ENCODE data around the gene SLAMF1.
"Not testable (repeated sequence)": the region's sequence is repeated elsewhere in the genome, so short reads cannot be mapped to it uniquely, and the experiment has no call there.

Gene SLAMF1, protein sequence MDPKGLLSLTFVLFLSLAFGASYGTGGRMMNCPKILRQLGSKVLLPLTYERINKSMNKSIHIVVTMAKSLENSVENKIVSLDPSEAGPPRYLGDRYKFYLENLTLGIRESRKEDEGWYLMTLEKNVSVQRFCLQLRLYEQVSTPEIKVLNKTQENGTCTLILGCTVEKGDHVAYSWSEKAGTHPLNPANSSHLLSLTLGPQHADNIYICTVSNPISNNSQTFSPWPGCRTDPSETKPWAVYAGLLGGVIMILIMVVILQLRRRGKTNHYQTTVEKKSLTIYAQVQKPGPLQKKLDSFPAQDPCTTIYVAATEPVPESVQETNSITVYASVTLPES

GRCh38 chr1:160646711-160647328 lies at the start of gene SLAMF1:
Gene SLAMF1 (minus strand): TSS chr1:160647044. CDS start chr1:160646945, 99 bp downstream.
- DNase-seq = no peak

DNA sequence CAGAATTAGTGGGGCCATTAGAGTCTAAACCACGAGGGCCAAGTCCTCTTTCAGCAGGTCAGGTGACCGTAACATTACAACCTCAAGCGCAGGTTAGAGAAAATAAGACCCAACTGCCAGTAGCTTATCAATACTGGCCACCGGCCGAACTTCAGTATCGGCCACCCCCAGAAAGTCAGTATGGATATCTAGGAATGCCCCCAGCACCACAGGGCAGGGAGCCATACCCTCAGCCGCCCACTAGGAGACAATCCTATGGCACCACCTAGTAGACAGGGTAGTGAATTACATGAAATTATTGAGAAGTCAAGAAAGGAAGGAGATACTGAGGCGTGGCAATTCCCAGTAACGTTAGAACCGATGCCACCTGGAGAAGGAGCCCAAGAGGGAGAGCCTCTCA lies 45.5 kb upstream of the SLAMF1 start:
- not testable (repeated sequence) for DNase-seq

DNA sequence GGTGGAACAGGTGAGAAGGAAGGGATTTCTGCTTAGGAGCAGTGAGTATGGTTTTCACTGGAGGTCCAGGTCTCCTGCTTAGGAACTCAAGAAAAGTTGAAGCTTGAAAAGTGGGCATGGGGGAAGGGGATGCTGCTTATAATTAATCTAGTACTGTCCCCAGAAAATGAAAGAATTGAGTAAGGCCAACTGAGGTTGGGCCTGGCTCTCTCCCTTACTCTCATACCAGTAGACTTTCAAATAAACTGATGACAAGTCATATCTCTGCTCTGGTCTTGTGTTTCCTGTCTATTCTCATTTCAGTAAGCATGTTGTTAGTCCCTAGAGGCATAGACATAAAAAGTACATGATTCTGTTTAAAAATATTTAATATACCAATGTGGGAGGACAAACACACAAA lies 38.4 kb upstream of the SLAMF1 start:
- DNase-seq = no peak

DNA sequence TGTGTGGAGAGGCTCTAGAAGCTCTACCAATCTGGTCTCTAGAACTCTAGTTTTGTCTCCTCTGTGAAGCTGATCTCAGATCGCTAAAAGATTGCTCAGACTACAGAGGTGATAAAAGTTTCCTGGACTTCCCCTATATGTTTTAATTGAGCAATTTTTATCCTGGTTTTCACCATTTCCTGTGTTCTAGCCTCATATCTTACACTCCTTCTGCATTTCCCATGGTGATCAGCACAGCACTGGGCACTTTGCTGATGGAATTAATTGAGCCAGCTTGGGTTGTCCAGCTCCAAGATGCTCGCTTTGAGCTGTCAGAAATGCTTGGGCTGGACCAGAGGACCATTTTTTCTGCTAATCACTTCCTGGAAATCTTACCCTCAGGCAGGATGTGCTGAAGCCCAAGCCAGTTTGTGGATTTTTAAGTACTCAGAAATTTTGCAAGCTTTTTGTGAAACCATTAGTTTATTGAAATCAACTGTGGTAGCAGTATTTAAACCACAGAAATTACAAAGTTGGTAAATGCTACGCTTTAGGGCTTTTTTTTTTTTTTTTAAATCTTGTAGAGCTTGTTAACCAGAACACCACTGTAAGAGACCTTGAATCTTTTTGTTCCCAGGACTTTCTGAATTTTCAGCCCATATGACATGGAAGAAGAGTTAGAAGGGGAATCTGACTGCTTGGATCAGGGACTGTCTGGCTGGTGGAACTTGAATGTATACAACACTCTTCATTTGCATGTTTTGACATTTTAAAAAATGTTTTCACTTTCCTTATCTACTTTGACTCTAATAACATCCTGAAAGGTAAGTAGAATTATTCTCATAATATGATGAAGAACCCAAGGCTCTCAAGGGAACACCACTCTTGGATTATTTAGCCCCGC lies 36.4 kb upstream of the SLAMF1 start:
- no peak for DNase-seq

DNA sequence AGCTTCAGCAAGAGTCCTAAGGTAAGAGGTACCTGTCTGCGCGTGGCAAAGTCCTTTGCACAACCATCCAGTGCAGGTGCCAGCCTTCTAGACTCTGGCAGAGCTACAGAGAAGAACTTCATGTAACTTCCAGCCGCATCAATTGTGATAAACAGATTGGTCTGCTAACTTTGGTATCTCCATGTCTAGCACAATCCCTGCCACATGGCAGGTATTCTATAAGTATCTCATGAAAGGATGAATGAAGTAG lies 35.0 kb upstream of the SLAMF1 start:
- DNase-seq = no peak

DNA sequence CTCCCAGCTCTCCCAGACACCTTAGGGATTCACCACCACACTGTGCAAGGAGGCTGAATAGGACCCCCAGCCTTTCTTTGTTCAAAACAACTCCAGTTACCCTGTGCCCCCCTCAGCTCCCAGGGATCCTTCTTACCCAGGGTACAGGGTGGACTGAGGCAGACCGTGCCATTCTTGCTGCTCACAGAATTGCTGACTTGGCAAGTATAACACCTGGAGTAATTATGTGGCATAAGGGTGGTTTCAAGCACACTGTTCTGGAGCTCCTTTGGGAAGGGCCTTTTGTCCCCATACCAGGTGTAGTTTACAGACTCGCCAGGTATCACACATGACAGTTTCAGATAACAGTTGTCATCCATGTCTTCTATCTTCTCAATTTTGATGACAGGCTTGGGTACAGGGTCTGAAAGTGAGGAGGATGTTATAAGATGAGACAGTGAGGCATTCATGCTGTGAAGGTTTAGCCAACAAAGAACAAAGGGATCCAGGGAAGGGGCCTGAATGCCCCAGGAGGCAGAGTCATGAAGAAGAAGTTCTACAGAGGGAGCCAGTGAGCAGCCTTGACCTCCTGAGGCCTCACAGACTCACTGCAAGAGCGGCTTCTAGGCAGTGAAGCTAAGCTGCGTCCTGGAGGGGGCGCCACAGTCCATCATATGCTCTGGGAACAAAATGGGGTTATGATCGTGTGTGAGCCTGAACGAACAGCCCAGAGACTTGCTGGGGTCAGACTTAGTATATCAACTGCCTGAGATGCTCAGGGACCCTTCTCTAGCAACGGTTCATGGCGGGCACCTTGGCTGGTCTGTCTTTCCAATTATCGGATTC lies 34.4 kb upstream of the SLAMF1 start:
- DNase-seq = no peak

- DNase-seq = no peak
Measured at GRCh38 chr1:160680399-160680798, 33.6 kb upstream of the SLAMF1 start.

- no peak for DNase-seq
Measured at GRCh38 chr1:160679893-160680292, 33.0 kb upstream of the SLAMF1 start.

- DNase-seq = no peak
Measured at GRCh38 chr1:160676869-160677597, 30.2 kb upstream of the SLAMF1 start.

GRCh38 chr1:160675641-160676410 lies 29.0 kb upstream of the SLAMF1 start:
- DNase-seq = peak; percentile 56

- DNase-seq = no peak
Measured at GRCh38 chr1:160674415-160674814, 27.6 kb upstream of the SLAMF1 start.

DNA sequence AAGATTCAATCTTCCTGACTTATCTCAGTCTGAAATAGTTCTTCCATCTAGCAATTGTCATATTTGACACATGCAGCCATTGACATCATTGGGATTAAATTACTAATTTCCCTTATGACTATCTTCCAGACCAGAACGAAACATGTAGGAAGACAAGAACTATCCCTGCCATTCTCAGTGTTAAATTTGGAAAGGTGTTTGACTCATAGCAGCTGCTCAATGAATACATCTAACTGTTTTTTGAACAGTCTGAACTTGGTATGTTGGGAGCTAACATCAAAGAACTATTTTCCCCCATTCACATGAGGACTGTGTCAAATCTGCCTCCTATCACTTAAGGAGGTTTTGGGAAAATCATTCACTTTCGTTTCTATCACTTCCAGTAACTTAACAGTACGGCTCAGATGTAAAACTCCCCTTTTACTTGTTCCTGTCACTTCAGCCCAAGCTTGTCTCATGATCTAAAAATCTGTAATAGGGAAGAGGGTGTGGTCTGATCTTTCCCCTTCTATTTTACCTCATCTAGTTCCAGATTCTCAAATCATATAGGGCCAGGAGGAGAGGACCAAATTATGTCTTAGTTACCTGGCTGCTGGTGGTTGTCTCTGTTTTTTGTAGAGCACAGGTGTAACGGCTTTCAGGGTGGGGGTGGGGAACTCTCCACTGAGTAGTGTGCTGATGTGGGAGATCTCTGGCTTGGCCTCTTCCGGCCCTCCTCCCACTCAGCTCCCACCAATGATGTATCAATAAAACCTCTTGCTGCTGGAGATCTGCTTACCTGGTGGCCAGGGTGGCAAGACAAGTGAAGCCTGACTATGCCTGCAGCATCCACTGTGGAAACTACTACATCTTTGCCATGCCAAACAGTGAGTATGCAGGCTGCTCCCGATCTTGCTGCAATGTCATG lies 26.2 kb upstream of the SLAMF1 start:
- DNase-seq = no peak

DNA sequence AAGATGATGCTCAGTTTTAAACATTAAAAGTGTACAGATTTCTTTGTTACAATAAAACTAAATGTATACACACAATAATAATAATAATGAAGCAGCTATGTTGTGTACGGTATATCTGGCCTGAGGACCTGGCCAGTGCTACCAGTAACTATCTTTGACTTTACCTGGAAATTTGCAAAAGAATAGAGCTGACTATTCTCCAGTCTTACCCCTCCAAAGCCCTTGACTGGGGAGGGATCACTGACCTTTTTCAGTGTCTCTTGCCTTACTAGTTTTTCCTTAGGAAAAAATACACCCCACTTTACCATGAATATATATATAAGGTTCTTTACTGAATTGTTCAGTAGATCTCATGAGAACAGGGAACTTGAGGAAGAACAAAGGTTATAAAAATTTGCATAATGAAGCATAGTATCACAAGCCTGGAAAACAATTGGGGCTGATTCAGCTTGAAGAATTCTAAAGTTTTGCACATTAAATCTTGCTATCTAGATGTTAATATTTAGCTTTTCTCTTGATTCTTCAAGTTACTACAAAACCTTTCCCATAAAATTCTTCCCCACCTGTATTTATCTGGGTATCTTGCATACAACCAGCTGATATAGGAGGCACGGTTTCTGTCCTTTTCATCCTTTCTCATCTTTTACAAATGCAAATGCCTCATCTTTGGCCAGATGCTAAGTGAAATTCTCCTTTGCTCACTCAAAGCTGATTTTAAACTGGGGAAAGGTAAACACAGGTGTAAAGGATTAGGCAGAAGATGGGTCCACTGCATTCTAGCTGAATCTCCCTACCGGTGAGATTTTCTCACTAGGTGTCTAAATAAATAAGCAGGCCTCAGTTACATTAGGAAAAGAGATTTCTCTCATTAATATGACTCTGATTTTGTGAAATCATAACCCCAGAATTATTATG lies 25.0 kb upstream of the SLAMF1 start:
- no peak for DNase-seq

- no peak for DNase-seq
Measured at GRCh38 chr1:160670701-160671100, 23.9 kb upstream of the SLAMF1 start.

- DNase-seq = no peak
Measured at GRCh38 chr1:160669802-160670201, 23.0 kb upstream of the SLAMF1 start.

- no peak for DNase-seq
Measured at GRCh38 chr1:160669276-160669675, 22.4 kb upstream of the SLAMF1 start.

DNA sequence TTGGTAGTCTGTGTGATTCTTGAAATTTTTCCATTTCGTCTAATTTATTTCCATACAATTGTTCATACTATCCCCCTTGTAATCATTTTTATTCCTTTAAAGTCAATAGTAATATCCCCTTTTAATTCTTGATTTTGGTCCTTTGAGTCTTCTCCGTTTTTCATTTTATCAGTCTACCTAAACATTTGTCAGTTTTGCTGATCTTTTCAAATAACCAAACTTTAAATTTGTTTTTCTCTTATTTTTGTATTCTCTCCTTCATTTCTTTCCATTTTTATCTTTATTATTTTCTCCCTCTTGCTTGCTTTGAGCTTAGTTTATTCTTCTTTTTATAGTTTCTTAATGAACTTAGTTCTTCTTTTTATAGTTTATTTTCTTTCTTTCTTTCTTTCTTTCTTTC lies 21.1 kb upstream of the SLAMF1 start:
- no peak for DNase-seq

DNA sequence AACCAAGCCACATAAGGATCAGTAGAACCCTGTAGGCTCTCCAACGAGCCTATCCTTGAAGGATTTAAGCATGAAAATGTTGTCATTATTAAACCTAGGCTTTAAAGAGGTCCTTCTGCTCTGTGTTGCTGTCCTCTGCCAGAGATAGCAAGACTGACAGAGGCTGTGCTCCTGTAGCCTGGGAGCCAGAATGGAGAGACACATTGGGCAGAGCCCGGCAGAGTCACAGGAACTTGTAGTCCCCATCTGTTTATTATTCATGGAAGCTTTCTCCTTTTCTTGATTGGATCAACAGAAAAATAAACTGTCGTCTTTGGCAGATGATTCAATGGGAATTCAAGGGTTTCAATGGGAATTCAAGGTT lies 19.2 kb upstream of the SLAMF1 start:
- no peak for DNase-seq

DNA sequence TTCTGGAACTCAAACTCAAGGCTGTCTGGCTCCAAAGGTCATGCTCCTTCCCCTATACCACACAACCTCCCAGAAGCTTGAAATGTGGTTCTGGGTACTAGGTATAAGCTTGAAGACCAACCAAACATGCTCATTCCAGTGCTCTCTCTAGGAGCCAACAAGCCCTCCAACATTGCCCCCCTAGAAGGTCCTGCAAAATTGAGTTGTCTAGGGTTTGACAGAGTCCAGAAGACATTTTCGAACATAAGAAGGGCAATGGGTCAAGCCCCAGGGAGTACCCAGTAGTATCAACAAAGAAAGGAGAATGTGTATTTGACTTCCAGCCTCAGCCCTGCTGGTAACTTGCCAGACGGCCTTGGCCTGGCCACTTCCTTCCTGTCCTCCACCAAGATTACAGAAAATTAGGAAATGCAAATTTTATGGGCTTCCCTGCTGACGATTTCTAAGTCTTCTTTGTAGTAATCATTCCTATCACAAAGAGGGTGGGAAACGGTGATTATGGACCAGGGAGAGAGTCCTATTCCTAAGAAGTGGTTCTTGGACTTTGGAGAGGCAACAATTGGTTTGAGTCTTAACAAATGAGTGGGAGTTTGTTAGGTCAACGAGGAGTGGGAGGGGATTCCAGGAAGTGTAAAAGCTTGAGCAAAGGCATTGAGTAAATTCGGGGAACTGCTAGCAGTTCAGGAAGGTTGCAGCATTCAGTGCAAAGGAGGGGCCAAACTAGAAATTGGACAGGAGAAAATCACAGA lies 18.7 kb upstream of the SLAMF1 start:
- no peak for DNase-seq

Measured in NCI-H510A treated with DMSO at 0.1 percent for 48 hours (cell line).